ENCODE measurements around the gene RO60.
"Not testable (repeated sequence)": the region's sequence is repeated elsewhere in the genome, so short reads cannot be mapped to it uniquely, and the experiment has no call there.

The RO60 gene

GRCh38 chr1:193059282-193060114, at the start of gene RO60, which contains the start of gene UCHL5:
Gene RO60 (plus strand): TSS chr1:193059612. CDS start chr1:193069055, 9,443 bp downstream.
Gene UCHL5 (minus strand): TSS chr1:193059360. CDS start chr1:193059260, 100 bp downstream.
- DNase-seq (ENCODE audit: low read depth in 2 of 2): peak; percentile 87 to 90

GRCh38 chr1:193011406-193011805, 48.0 kb upstream of the RO60 start:
- DNase-seq (ENCODE audit: low read depth in 2 of 2): no peak

- no peak for DNase-seq (ENCODE audit: low read depth in 2 of 2)
Measured at GRCh38 chr1:193013005-193013404, 46.4 kb upstream of the RO60 start.

GRCh38 chr1:193013707-193014106, 45.7 kb upstream of the RO60 start:
- no peak for DNase-seq (ENCODE audit: low read depth in 2 of 2)

GRCh38 chr1:193014400-193014799, 45.0 kb upstream of the RO60 start:
- no peak for DNase-seq (ENCODE audit: low read depth in 2 of 2)

GRCh38 chr1:193016788-193017187, 42.6 kb upstream of the RO60 start:
- no peak for DNase-seq (ENCODE audit: low read depth in 2 of 2)

- no peak for DNase-seq (ENCODE audit: low read depth in 2 of 2)
Measured at GRCh38 chr1:193019442-193020026, 39.9 kb upstream of the RO60 start.

GRCh38 chr1:193025218-193025617, 34.2 kb upstream of the RO60 start:
- DNase-seq (ENCODE audit: low read depth in 2 of 2): no peak

GRCh38 chr1:193030280-193030679, 29.1 kb upstream of the RO60 start:
- no peak for DNase-seq (ENCODE audit: low read depth in 2 of 2)

- no peak for DNase-seq (ENCODE audit: low read depth in 2 of 2)
Measured at GRCh38 chr1:193031431-193031830, 28.0 kb upstream of the RO60 start.

GRCh38 chr1:193032643-193033427, 26.6 kb upstream of the RO60 start:
- DNase-seq (ENCODE audit: low read depth in 2 of 2): not testable (repeated sequence)

GRCh38 chr1:193033610-193034009, 25.8 kb upstream of the RO60 start:
- DNase-seq (ENCODE audit: low read depth in 2 of 2): no peak

GRCh38 chr1:193036337-193037047, 22.9 kb upstream of the RO60 start:
- DNase-seq (ENCODE audit: low read depth in 2 of 2): no peak

GRCh38 chr1:193040011-193040410, 19.4 kb upstream of the RO60 start:
- no peak for DNase-seq (ENCODE audit: low read depth in 2 of 2)

- DNase-seq (ENCODE audit: low read depth in 2 of 2): no peak
Measured at GRCh38 chr1:193042766-193043691, 16.4 kb upstream of the RO60 start.

- not testable (repeated sequence) for DNase-seq (ENCODE audit: low read depth in 2 of 2)
Measured at GRCh38 chr1:193048913-193049312, 10.5 kb upstream of the RO60 start.

GRCh38 chr1:193054169-193054675, 5.2 kb upstream of the RO60 start:
- DNase-seq (ENCODE audit: low read depth in 2 of 2): no peak

GRCh38 chr1:193058529-193059281, 707 bp upstream of the RO60 start:
- peak; percentile 29 to 38 for DNase-seq (ENCODE audit: low read depth in 2 of 2)

GRCh38 chr1:193060115-193060403, 647 bp downstream of the RO60 start:
- DNase-seq (ENCODE audit: low read depth in 2 of 2): no peak

GRCh38 chr1:193060406-193060805, 994 bp downstream of the RO60 start:
- no peak for DNase-seq (ENCODE audit: low read depth in 2 of 2)
